HG03064 (cell line): ENCODE data around the gene APOBEC3B.
"Not testable (repeated sequence)": the region's sequence is repeated elsewhere in the genome, so short reads cannot be mapped to it uniquely, and the experiment has no call there.

Experiments
- ATAC-seq: cut with Tn5 transposase; IDR thresholded peaks from one replicate; pipeline ENCODE4 v1.9.1; 2021; ENCODE audit warnings: low read depth; ENCODE audit not compliant: unreplicated experiment

The APOBEC3B gene

GRCh38 chr22:39024519-39025308 is 42.6 kb downstream of the APOBEC3B start:
- no peak for ATAC-seq

DNA sequence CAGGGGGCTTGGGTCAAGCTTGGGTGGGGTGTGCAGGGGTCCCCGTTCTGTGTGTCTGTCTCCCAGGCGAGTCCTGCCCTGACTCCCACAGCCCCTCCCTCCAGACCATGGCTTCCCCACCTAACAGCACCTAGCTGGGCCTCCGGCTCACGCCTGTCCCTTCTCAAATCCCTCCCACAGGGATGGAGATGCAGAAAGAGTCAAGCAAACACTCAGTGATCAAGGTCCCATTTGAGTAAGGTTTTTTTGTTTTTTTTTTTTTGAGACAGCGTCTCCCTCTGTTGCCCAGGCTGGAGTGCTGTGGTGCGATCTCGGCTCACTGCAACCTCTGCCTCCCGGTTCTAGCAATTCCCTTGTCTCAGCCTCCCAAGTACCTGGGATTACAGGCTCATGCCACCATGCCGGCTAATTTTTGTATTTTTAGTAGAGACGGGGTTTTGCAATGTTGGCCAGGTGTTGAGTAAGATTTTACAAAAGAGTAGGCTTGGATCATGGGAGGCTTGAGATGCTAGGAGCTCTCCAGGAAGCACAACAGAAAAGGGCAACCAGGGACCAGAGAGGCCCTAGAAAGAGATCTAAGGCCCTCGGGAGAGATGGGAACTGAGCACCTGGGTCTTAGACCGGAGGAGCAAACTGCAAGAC is 44.5 kb downstream of the APOBEC3B start:
- ATAC-seq: no peak

- no peak for ATAC-seq
Measured at GRCh38 chr22:39027717-39028116, 45.6 kb downstream of the APOBEC3B start.

DNA sequence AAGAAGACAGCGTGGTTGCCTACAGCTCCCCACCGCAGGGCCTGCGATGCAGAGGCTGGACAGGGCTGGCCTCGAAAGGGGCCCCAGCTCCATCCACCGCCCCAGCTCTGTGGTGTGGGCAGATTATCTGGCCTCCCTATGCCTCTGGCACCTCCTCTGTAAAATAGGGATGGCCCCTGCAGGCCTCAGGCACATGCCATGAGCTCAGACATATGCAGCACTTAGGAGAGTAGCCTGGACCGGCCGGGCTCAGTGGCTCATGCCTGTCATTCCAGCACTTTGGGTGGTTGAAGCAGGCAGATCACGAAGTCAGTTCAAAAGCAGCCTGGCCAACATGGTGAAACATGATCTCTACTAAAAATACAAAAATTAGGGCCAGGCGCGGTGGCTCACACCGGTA is 46.1 kb downstream of the APOBEC3B start:
- ATAC-seq: no peak

DNA sequence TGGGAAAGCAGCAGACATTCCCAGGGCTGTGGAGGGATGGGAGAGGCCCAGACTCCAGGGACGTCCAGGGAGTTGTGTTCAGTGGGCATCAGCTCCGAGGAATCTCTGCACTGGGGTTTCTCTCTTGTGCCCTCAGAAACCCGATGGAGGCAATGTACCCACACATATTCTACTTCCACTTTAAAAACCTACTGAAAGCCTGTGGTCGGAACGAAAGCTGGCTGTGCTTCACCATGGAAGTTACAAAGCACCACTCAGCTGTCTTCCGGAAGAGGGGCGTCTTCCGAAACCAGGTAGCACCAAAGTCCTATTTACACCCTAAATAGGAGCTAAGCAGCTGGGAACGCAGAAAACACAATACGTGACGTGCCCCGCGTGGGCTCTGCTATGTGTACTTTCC is 47.1 kb downstream of the APOBEC3B start:
- no peak for ATAC-seq

GRCh38 chr22:39030705-39031104 is 48.6 kb downstream of the APOBEC3B start:
- ATAC-seq: no peak

GRCh38 chr22:39031434-39032295 is 49.5 kb downstream of the APOBEC3B start:
- not testable (repeated sequence) for ATAC-seq

DNA sequence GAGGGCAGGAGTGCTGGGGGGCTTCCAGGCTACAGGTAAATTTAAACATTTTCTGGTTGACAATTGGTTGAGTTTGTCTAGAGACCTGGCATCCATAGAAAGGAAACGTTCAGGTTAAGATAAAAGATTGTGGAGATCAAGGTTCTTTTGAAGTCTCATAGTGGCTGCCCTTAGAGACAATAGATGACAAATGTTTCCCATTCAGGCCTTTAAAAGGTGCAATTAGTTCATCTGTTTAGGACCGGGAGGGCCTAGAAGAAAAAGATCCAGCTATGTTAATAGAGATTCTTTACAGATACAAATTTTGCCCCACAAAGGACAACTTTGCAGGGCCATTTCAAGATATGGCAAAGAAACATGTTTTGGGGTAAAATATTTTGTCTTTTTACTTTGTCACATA is 54.9 kb downstream of the APOBEC3B start:
- ATAC-seq: not testable (repeated sequence)

DNA sequence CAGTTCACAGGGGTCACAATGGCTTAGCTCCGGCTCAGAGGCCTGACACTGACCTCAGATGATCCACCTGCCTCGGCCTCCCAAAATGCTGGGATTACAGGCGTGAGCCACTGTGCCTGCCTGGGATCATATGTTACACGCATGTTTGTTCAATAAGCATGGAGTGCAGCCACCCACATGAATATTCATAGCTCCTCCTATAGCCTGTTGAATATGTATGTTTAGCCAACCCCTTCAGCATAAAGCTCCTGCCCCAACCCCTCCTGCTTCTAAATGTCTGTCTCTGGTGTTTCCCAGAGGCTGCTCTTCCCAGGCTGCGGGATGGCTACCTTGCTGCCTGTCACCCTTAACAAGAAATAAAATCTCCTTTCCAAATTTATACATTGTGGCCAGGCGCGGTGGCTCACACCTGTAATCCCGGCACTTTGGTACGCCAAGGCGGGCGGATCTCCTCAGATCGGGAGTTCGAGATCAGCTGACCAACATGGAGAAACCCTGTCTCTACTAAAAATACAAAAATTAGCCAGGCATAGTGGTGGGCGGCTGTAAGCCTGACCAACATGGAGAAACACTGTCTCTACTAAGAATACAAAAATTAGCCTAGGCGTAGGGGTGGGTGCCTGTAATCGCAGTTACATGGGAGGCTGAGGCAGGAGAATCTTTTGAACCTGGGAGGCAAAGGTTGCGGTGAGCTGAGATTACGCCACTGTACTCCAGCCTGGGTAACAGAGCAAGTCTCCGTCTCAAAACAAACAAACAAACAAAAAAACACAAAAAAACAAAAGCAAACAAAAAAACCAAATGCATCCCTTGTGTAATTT is 57.4 kb downstream of the APOBEC3B start:
- no peak for ATAC-seq

GRCh38 chr22:39040155-39040537 is 58.0 kb downstream of the APOBEC3B start:
- not testable (repeated sequence) for ATAC-seq

GRCh38 chr22:39040538-39041296 is 58.6 kb downstream of the APOBEC3B start, which contains the start of gene APOBEC3F:
TSS of gene APOBEC3F (plus strand) at chr22:39040864. CDS start at chr22:39040961, 97 bp downstream.
- peak; percentile 84 for ATAC-seq

GRCh38 chr22:39041908-39042307 is 59.8 kb downstream of the APOBEC3B start:
- no peak for ATAC-seq
